Keratinocyte (primary cell): ENCODE measurements around the gene STK32B.

Experiments
- EZH2 ChIP-seq: IDR thresholded peaks from one replicate; pipeline ENCODE4 v1.6.1; 2012; ENCODE audit warnings: inconsistent platforms, mild to moderate bottlenecking, low read length, moderate library complexity
- TF ChIP-seq, protein P1 (sequence below), 3 experiments: IDR thresholded peaks in 1 of 3; conservative IDR thresholded peaks in 1 of 3; optimal IDR thresholded peaks in 1 of 3; 2 replicates in 2 of 3; 3 replicates in 1 of 3; pipeline versions ENCODE3 to v1.5.1; 2011; ENCODE audit warnings: low read length in 3 of 3, mild to moderate bottlenecking in 3 of 3, moderate library complexity in 2 of 3, control low read depth in 1 of 3, inconsistent platforms in 1 of 3; ENCODE audit not compliant: insufficient read depth in 2 of 3; ENCODE audit errors: extremely low read depth in 1 of 3

DNA sequence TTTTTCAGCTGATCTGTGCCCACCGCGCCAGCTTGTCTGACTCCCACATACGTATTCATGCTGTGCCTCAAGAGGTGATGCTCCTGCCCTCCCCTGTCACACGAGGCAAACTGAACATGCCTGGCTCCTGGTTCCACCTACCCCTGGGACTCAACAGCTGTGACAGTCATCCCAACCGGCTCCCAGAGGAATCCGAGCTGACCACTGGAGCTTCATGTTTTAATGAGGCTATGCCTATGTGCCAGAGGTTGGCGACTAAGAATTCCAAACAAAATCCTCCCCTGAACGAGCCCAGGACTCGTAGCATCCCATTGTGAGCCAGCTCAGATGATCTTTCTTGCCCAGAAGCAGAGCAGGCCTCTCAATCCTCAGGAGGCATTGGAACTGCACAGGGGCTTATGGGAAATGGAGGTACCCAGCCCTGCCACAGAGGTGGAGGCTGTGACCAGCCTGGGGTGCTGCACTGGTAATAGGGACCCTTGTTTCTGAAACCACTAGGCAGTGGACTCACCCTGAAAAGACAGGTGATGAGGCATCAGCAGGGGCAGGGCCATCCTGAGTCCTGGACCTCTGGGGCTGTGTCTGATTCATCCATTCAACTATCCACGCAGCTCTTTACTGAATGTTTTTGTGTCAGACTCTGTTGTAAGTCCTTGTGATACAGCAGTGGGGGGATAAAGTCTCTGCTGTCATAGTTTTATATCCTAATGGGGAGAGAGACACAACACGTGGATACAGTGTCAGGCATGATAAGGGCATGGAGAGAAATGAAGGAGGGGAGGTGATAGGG is 332.1 kb downstream of the STK32B start:
- TF ChIP-seq, protein P1, sequence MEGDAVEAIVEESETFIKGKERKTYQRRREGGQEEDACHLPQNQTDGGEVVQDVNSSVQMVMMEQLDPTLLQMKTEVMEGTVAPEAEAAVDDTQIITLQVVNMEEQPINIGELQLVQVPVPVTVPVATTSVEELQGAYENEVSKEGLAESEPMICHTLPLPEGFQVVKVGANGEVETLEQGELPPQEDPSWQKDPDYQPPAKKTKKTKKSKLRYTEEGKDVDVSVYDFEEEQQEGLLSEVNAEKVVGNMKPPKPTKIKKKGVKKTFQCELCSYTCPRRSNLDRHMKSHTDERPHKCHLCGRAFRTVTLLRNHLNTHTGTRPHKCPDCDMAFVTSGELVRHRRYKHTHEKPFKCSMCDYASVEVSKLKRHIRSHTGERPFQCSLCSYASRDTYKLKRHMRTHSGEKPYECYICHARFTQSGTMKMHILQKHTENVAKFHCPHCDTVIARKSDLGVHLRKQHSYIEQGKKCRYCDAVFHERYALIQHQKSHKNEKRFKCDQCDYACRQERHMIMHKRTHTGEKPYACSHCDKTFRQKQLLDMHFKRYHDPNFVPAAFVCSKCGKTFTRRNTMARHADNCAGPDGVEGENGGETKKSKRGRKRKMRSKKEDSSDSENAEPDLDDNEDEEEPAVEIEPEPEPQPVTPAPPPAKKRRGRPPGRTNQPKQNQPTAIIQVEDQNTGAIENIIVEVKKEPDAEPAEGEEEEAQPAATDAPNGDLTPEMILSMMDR (optimal IDR thresholded peaks at IDR 0.05 in 1 of 3, IDR thresholded peaks at IDR 0.05 in 1 of 3, conservative IDR thresholded peaks at IDR 0.05 in 1 of 3; ENCODE audit: extremely low read depth in 1 of 3, insufficient read depth in 2 of 3, low read length in 3 of 3), result no peak
- TF ChIP-seq EZH2, result no peak
